ENCODE data around the gene PALLD.

DNA sequence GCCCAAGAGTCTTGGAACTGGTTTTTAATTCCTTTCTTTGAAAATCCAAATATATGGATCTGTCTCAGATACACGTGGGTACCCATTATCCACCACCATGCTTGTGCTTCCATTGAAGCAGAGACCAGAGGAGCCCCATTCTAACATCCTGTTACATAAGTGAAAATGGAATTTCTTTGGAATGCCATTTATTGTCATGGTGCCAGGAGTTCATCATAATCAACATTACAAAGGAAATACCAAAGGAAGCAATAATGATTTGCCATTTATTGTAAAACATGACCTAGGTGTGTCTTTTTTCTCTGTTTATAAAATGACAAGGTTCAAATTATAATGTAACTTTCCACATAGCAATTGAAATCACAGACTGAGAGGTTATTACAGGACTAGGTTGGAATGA lies 61.7 kb downstream of the PALLD start:
- TF ChIP-seq TEAD4 (IDR thresholded peaks at IDR 0.05; ENCODE audit: low read depth, low read length), result no peak
- TF ChIP-seq POLR2AphosphoS5 (IDR thresholded peaks at IDR 0.05; ENCODE audit: low read depth, low read length), result no peak
- TF ChIP-seq EZH2 (IDR thresholded peaks at IDR 0.05; ENCODE audit: low read depth, low read length, severe bottlenecking), result no peak

Data from H1 (cell line).